Muscle of leg (tissue), 11 donors: Measurements from ENCODE around the gene AP4S1. TPM values are rescaled to one million over a fixed set of nuclear protein-coding genes. Genes with fewer than 3 reads are reported as not detected.

ENCODE experiments used
- DNase-seq: peaks from one replicate; pipeline ENCODE4 v3.0.0; 2013
- H3K27ac ChIP-seq: one replicate; pipeline ENCODE4 v1.5.1; 2013; ENCODE audit warnings: mild to moderate bottlenecking, low read length, control low read depth
- H3K27me3 ChIP-seq: one replicate; pipeline ENCODE4 v1.6.1; 2013; ENCODE audit warnings: low read length; ENCODE audit not compliant: control insufficient read depth, insufficient read depth
- H3K36me3 ChIP-seq: one replicate; pipeline ENCODE4 v1.6.1; 2013; ENCODE audit warnings: low read length; ENCODE audit not compliant: control insufficient read depth, insufficient read depth
- H3K4me1 ChIP-seq: one replicate; pipeline ENCODE4 v1.6.1; 2013; ENCODE audit warnings: low read length; ENCODE audit not compliant: control insufficient read depth, insufficient read depth
- H3K4me3 ChIP-seq: one replicate; pipeline ENCODE4 v1.5.1; 2013; ENCODE audit warnings: low read length, control low read depth
- H3K9me3 ChIP-seq: replicated peaks from 2 replicates; pipeline ENCODE4 v1.6.1; 2013; ENCODE audit warnings: low read depth, low read length; ENCODE audit not compliant: control insufficient read depth
- WGBS: methylation state at CpG from one replicate; pipeline ENCODE4 v1.1.5; 2013; ENCODE audit warnings: missing lambda C conversion rate; ENCODE audit not compliant: insufficient coverage; 5-methylcytosine and 5-hydroxymethylcytosine counted together
- polyA plus RNA-seq, 8 donors: library from polyadenylated mRNA; unstranded; fragments of 120-200 nt; gene quantifications; one replicate each; pipeline versions ENCODE4 v1.2.1 to v1.2.3, GENCODE V29; 2013; ENCODE audit warnings: inconsistent platforms in 1 of 8, low replicate concordance in 1 of 8; ENCODE audit not compliant: insufficient read length in 8 of 8, insufficient read depth in 1 of 8
- total RNA-seq: library from RNA; stranded (reverse); fragments of 120-200 nt; gene quantifications from one replicate; pipeline ENCODE4 v1.2.4, GENCODE V29; 2013

The AP4S1 gene
- total and polyA plus RNA-seq, 9 donors: 12.0 to 14.2 (median 12.9) TPM

DNA sequence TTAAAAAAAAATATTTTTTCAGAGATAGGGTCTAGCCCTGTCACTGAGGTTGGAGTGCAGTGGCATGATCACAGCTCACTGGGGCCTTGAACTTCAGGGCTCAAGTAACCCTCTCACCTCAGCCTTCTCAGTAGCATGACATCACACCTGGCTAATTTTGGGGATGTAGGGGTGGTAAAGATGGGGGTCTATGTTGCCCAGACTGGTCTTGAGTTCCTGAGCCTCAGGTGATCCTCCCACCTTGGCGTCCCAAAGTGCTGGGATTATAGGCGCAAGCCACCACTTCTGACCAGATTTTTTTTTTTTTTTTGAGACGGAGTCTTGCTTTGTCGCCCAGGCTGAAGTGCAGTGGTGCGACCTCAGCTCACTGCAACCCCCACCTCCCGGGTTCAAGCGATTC lies 101.2 kb downstream of the AP4S1 start:
- Histone ChIP-seq H3K4me3 (no peak overlapping the region), H3K27me3 (no peaks in the 10 kb centered on the region), H3K9me3 (no peaks in the 10 kb centered on the region), H3K4me1 (no peaks in the 10 kb centered on the region), H3K36me3 (peaks cover 39% of the 10 kb centered on the region), H3K27ac (no peak overlapping the region)
- no peak for DNase-seq
- WGBS: 83% methylated on average over 3 of the region's 7 CpGs

DNA sequence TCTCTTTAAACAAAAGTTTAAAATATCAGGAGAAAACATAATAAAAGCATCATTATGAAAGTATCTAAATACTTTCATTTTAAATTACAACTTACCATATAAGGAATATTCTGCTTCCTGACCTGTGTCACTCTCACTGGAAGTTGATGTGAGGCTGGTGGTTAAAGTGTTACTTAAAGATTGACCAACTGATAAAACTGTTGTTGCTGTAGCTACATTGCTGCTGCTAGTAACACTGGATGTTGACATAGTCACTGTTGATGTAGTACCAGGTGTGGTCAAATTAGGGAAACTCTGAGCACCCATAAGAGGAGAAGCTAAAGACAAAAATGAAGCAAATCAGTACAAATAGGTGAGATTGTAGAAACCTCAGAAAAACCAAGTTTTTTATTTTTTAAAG lies 102.2 kb downstream of the AP4S1 start:
- no peaks in the 10 kb centered on the region for H3K4me1 ChIP-seq
- H3K36me3 ChIP-seq: peaks cover 33% of the 10 kb centered on the region
- no peaks in the 10 kb centered on the region for H3K9me3 ChIP-seq
- no peak overlapping the region for H3K4me3 ChIP-seq
- H3K27me3 ChIP-seq: no peaks in the 10 kb centered on the region
- DNase-seq: no peak
- H3K27ac ChIP-seq: no peak overlapping the region

- H3K4me1 ChIP-seq: no peaks in the 10 kb centered on the region
- H3K4me3 ChIP-seq: no peak overlapping the region
- H3K9me3 ChIP-seq: no peaks in the 10 kb centered on the region
- peak; percentile 45 for DNase-seq
- no peaks in the 10 kb centered on the region for H3K27me3 ChIP-seq
- H3K36me3 ChIP-seq: peaks cover 34% of the 10 kb centered on the region
- WGBS: 88% methylated on average over 13 of the region's 18 CpGs
- H3K27ac ChIP-seq: no peak overlapping the region
Observed at GRCh38 chr14:31128601-31129526, 103.4 kb downstream of the AP4S1 start.

DNA sequence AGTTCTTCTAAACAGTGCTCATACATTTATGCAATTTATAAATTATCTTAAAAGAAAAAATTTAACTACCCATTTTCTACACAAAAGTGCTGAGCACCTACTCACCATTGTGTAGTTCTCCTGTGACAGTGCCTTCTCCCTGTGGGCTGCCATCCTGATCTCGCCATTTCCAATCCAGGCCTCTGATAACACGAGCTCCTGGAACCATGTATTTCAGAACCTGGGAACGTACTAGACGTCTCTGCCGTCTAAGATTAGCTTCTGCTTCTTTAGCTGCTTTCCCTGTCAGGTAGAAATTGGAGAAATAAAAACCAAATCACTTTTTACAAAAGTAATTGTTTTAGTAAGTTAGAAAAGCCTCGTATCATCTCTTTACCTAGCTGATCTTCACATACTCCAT lies 107.7 kb downstream of the AP4S1 start:
- Histone ChIP-seq H3K27ac (no peak overlapping the region), H3K4me1 (no peaks in the 10 kb centered on the region), H3K36me3 (peaks cover 29% of the 10 kb centered on the region), H3K4me3 (no peak overlapping the region), H3K27me3 (no peaks in the 10 kb centered on the region), H3K9me3 (no peaks in the 10 kb centered on the region)
- no peak for DNase-seq
- WGBS: 88% methylated on average over 1 of the region's 6 CpGs

GRCh38 chr14:31137214-31137889 lies 111.9 kb downstream of the AP4S1 start:
- Histone ChIP-seq H3K27me3 (no peaks in the 10 kb centered on the region), H3K36me3 (peaks cover 23% of the 10 kb centered on the region), H3K27ac (no peak overlapping the region), H3K4me3 (no peak overlapping the region), H3K9me3 (no peaks in the 10 kb centered on the region), H3K4me1 (no peaks in the 10 kb centered on the region)
- DNase-seq: no peak
- WGBS: 91% methylated on average over 3 of the region's 12 CpGs

DNA sequence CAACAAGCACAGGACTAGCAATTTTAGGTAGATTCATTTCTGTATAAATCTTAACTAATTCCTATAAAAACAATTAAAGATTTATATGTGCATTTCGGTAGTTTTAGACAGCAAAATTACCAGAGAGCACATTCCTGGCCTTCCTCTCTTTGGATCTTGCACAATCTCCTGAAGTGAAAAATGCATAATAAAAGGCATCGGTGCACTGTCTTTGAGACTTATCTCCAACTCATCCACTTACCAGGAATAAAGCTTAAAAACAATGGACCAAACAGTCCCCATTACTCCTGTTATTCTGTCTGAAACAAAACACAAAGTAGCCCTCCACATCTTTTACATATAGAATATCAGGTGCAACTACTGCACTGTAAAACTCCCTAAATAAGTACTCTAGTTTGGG lies 112.9 kb downstream of the AP4S1 start:
- Histone ChIP-seq H3K27ac (no peak overlapping the region), H3K9me3 (no peaks in the 10 kb centered on the region), H3K27me3 (no peaks in the 10 kb centered on the region), H3K36me3 (peaks cover 27% of the 10 kb centered on the region), H3K4me1 (no peaks in the 10 kb centered on the region), H3K4me3 (no peak overlapping the region)
- WGBS: no CpG with 5 or more reads among the region's 2 CpGs
- DNase-seq: no peak

DNA sequence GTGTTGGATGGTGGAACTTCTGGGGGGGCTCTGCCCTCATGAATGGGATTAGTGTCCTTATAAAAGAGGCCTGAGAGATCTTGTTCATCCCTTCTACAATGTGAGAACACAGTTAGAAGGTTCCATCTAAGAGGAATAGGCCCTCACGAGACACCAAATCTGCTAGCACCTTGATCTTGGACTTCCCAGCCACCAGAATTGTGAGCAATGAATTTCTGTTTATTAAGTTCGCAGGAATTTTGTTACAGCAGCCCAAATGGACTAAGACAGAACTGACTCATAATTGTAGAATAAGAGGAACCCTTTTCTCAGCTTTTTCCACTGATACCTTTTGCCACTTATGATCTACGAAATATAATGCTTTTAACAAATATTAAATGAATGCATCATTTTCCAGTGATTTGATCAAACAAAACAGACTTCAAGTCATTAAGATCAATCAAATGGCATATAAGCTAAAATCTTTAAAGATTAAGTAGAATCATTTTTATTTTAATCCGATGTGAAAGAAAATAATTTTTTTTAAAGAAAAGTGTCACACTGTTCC lies 113.9 kb downstream of the AP4S1 start:
- Histone ChIP-seq H3K36me3 (peaks cover 27% of the 10 kb centered on the region), H3K4me3 (no peak overlapping the region), H3K4me1 (no peaks in the 10 kb centered on the region), H3K9me3 (no peaks in the 10 kb centered on the region), H3K27me3 (no peaks in the 10 kb centered on the region), H3K27ac (no peak overlapping the region)
- DNase-seq: no peak
- no CpG with 5 or more reads among the region's 4 CpGs for WGBS

DNA sequence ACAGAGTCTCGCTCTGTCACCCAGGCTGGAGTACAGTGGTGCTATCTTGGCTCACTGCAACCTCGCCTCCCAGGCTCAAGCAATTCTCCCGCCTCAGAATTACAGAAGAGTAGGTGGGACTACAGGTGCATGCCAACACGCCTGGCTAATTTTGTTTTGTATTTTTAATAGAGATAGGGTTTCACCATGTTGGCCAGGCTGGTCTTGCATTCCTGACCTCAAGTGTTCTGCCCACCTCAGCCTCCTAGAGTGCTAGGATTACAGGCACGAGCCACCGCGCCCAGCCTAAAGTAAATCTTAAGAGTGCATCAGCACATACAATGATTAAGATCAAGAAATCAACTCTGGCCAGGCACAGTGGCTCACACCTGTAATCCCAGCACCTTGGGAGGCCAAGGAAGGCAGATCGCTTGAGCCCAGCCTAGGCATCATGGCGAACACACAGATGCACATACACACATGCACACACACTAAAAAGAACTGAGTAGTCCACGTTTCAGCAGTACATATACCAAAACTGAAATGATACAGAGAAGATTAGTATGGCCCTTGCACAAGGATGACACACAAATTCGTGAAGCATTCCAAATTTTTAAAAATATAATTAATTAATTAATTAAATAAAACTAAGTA lies 117.1 kb downstream of the AP4S1 start:
- H3K27me3 ChIP-seq: no peaks in the 10 kb centered on the region
- WGBS: 90% methylated on average over 2 of the region's 11 CpGs
- DNase-seq: no peak
- no peak overlapping the region for H3K4me3 ChIP-seq
- H3K4me1 ChIP-seq: no peaks in the 10 kb centered on the region
- H3K9me3 ChIP-seq: no peaks in the 10 kb centered on the region
- no peak overlapping the region for H3K27ac ChIP-seq
- peaks cover 25% of the 10 kb centered on the region for H3K36me3 ChIP-seq
